ENCODE data around the gene LMO7. TPM values are rescaled to one million over a fixed set of nuclear protein-coding genes. Genes with fewer than 3 reads are reported as not detected.

LMO7 gene
- total and polyA plus RNA-seq, 2 of the 13 experiments (the other 11 are each of a cell fraction or from before 2014, with no cell fraction given) = 34.0 to 121 TPM

- TF ChIP-seq SNRNP70 (IDR thresholded peaks at IDR 0.05; ENCODE audit: low read depth, low read length) (no peak), HNRNPUL1 (IDR thresholded peaks at IDR 0.05; ENCODE audit: low read depth, low read length) (no peak), ZBTB33 (CRISPR knock-in tag; IDR thresholded peaks at IDR 0.05) (no peak), ZNF292 (CRISPR knock-in tag; IDR thresholded peaks at IDR 0.05; ENCODE audit: borderline replicate concordance, low read depth) (no peak), HBP1 (CRISPR knock-in tag; IDR thresholded peaks at IDR 0.05; ENCODE audit: low read depth) (no peak)
- Histone ChIP-seq H3K9ac (ENCODE audit: insufficient read depth, low read depth, low read length) (no peak overlapping the region), H3K79me2 (ENCODE audit: insufficient read depth, low read length) (no peaks in the 10 kb centered on the region), H3K4me1 (ENCODE audit: insufficient read depth, low read length) (no peaks in the 10 kb centered on the region), H3K27me3 (ENCODE audit: control insufficient read depth in 1 of 2, insufficient read depth in 2 of 2, low read length in 2 of 2) (no peaks in the 10 kb centered on the region), H3K4me2 (ENCODE audit: low read depth, low read length) (no peak overlapping the region), H3K4me3 (replicated peaks in 1 of 3; ENCODE audit: insufficient read depth in 1 of 3, low read depth in 2 of 3, low read length in 3 of 3) (no peak overlapping the region), H3K9me3 (ENCODE audit: low read length) (no peaks in the 10 kb centered on the region), H4K20me1 (ENCODE audit: insufficient read depth, low read length) (no peaks in the 10 kb centered on the region), H3K27ac (ENCODE audit: extremely low read length, insufficient read depth, low read length) (no peak overlapping the region), H2AFZ (ENCODE audit: low read length) (no peak overlapping the region), H3K36me3 (replicated peaks in 1 of 2; ENCODE audit: control insufficient read depth in 1 of 2, insufficient read depth in 2 of 2, low read length in 2 of 2) (no peaks in the 10 kb centered on the region)
- ATAC-seq = no peak
- WGBS (ENCODE audit: low lambda C conversion rate) = 2% methylated on average over 2 of the region's 2 CpGs
- no peak for FAIRE-seq
- no TSS peak for BruUV-seq (replicated peaks)
- intact Hi-C loops (cut with micrococcal nuclease; ENCODE audit: unreplicated experiment) (no loop called here), in situ Hi-C loops (cut with HindIII; ENCODE audit: extremely low pct_ligation_motif_present, low pct_unique_long_range_greater_than_20kb) (no loop called here)
- DNase-seq (ENCODE audit: low spot score) = no peak
- CTCF ChIA-PET (ENCODE audit: low intra/inter-chr PET ratio, low total read pairs) = no interaction called here
- POLR2A ChIA-PET = no interaction called here
Observed at GRCh38 chr13:75896271-75896670, 260.1 kb downstream of the LMO7 start.

- H3K36me3 ChIP-seq (replicated peaks in 1 of 2; ENCODE audit: control insufficient read depth in 1 of 2, insufficient read depth in 2 of 2, low read length in 2 of 2) = no peaks in the 10 kb centered on the region
- H3K4me1 ChIP-seq (ENCODE audit: insufficient read depth, low read length) = no peaks in the 10 kb centered on the region
- CTCF ChIA-PET (ENCODE audit: low intra/inter-chr PET ratio, low total read pairs) = no interaction called here
- no peaks in the 10 kb centered on the region for H3K27me3 ChIP-seq (ENCODE audit: control insufficient read depth in 1 of 2, insufficient read depth in 2 of 2, low read length in 2 of 2)
- FAIRE-seq (no peak), ATAC-seq (no peak), DNase-seq (ENCODE audit: low spot score) (no peak)
- no peaks in the 10 kb centered on the region for H3K79me2 ChIP-seq (ENCODE audit: insufficient read depth, low read length)
- no peak overlapping the region for H3K27ac ChIP-seq (ENCODE audit: extremely low read length, insufficient read depth, low read length)
- no peak overlapping the region for H3K9ac ChIP-seq (ENCODE audit: insufficient read depth, low read depth, low read length)
- POLR2A ChIA-PET = no interaction called here
- H3K9me3 ChIP-seq (ENCODE audit: low read length) = no peaks in the 10 kb centered on the region
- 3% methylated on average over 3 of the region's 3 CpGs for WGBS (ENCODE audit: low lambda C conversion rate)
- H4K20me1 ChIP-seq (ENCODE audit: insufficient read depth, low read length) = no peaks in the 10 kb centered on the region
- intact Hi-C loops (cut with micrococcal nuclease; ENCODE audit: unreplicated experiment) = no loop called here
- H2AFZ ChIP-seq (ENCODE audit: low read length) = no peak overlapping the region
- H3K4me3 ChIP-seq (replicated peaks in 1 of 3; ENCODE audit: insufficient read depth in 1 of 3, low read depth in 2 of 3, low read length in 3 of 3) = no peak overlapping the region
- in situ Hi-C loops (cut with HindIII; ENCODE audit: extremely low pct_ligation_motif_present, low pct_unique_long_range_greater_than_20kb) = no loop called here
- H3K4me2 ChIP-seq (ENCODE audit: low read depth, low read length) = no peak overlapping the region
- no TSS peak for BruUV-seq (replicated peaks)
- no peak for TF ChIP-seq ZNF883 (CRISPR knock-in tag; IDR thresholded peaks at IDR 0.05; ENCODE audit: not compliant biosample characterization)
- no peak for TF ChIP-seq HNRNPUL1 (IDR thresholded peaks at IDR 0.05; ENCODE audit: low read depth, low read length)
- no peak for TF ChIP-seq FOXO1 (CRISPR knock-in tag; IDR thresholded peaks at IDR 0.05)
- TF ChIP-seq USF2 (IDR thresholded peaks at IDR 0.05; ENCODE audit: low read depth, low read length) = no peak
- no peak for TF ChIP-seq USF2 (CRISPR knock-in tag; IDR thresholded peaks at IDR 0.05; ENCODE audit: borderline replicate concordance)
- no peak for TF ChIP-seq GPBP1L1 (CRISPR knock-in tag; IDR thresholded peaks at IDR 0.05)
- TF ChIP-seq ZSCAN21 (CRISPR knock-in tag; IDR thresholded peaks at IDR 0.05; ENCODE audit: borderline replicate concordance) = no peak
- TF ChIP-seq POLR2AphosphoS5 (IDR thresholded peaks at IDR 0.05; ENCODE audit: low read depth, low read length) = no peak
Observed at GRCh38 chr13:75897386-75897785, 261.3 kb downstream of the LMO7 start.

Measured in HepG2 (cell line).